ENCODE data around the gene NEK9. TPM values are rescaled to one million over a fixed set of nuclear protein-coding genes. Genes with fewer than 3 reads are reported as not detected.

The NEK9 gene
- total and polyA plus RNA-seq, 2 experiments from 2014 or later: 16.3 to 31.1 TPM

GRCh38 chr14:75070383-75070782 is 56.5 kb downstream of the NEK9 start:
- Histone ChIP-seq H3K9me2 (ENCODE audit: insufficient read depth) (no peaks in the 10 kb centered on the region), H3K27ac (ENCODE audit: low read depth) (0 out of 2 replicates have a peak overlapping the region, but pooled peaks have one; percentile 62), H4K20me1 (replicated peaks; ENCODE audit: insufficient read depth) (no peaks in the 10 kb centered on the region), H3K27me3 (ENCODE audit: insufficient read depth) (no peaks in the 10 kb centered on the region), H3K79me2 (replicated peaks; ENCODE audit: insufficient read depth) (peaks cover 20% of the 10 kb centered on the region), H3K4me1 (ENCODE audit: insufficient read depth) (peaks cover 7% of the 10 kb centered on the region; the same call in 1 of the 2 replicates), H2AFZ (no peak overlapping the region), H3K4me3 (peak overlapping the region; percentile 61), H3K4me2 (peak overlapping the region; percentile 89), H3F3A (replicated peaks; ENCODE audit: low read depth) (peaks cover 12% of the 10 kb centered on the region), H3K36me3 (ENCODE audit: insufficient read depth) (no peaks in the 10 kb centered on the region)
- Mint-ChIP-seq H3K27ac (no peak overlapping the region), H3K9me3 (no peaks in the 10 kb centered on the region), H3K4me3 (no peak overlapping the region), H3K4me1 (peaks cover 7% of the 10 kb centered on the region; the same call in 2 of the 3 replicates), H3K27me3 (ENCODE audit: insufficient read depth, low read depth, poor library complexity) (peaks cover 2% of the 10 kb centered on the region), H3K36me3 (ENCODE audit: low read depth) (no peaks in the 10 kb centered on the region)
- TF ChIP-seq STAT1 (IDR thresholded peaks at IDR 0.05; ENCODE audit: unreplicated experiment): no peak
- no peak for TF ChIP-seq REST (IDR thresholded peaks at IDR 0.05; ENCODE audit: unreplicated experiment)
- TF ChIP-seq ETS1 (IDR thresholded peaks at IDR 0.05): no peak
- TF ChIP-seq JUNB (IDR thresholded peaks at IDR 0.05; ENCODE audit: unreplicated experiment): no peak
- no peak for TF ChIP-seq EZH2 (IDR thresholded peaks at IDR 0.05; ENCODE audit: low read depth, unreplicated experiment)
- no peak for DNase-seq (ENCODE audit: low spot score)
- no peak for ATAC-seq

GRCh38 chr14:75069811-75070145 is 57.1 kb downstream of the NEK9 start:
- H3K36me3 ChIP-seq (ENCODE audit: insufficient read depth): no peaks in the 10 kb centered on the region
- Mint-ChIP-seq H3K9me3 (no peaks in the 10 kb centered on the region), H3K27me3 (ENCODE audit: insufficient read depth, low read depth, poor library complexity) (peaks cover 2% of the 10 kb centered on the region), H3K27ac (peak overlapping the region; percentile 91), H3K4me1 (peaks cover 7% of the 10 kb centered on the region; the same call in 2 of the 3 replicates), H3K4me3 (no peak overlapping the region; the same call in 2 of the 3 replicates), H3K36me3 (ENCODE audit: low read depth) (no peaks in the 10 kb centered on the region)
- no peaks in the 10 kb centered on the region for H3K9me2 ChIP-seq (ENCODE audit: insufficient read depth)
- H3K27me3 ChIP-seq (ENCODE audit: insufficient read depth): no peaks in the 10 kb centered on the region
- peaks cover 20% of the 10 kb centered on the region for H3K79me2 ChIP-seq (replicated peaks; ENCODE audit: insufficient read depth)
- peak overlapping the region; percentile 61 for H3K4me3 ChIP-seq
- H3K4me2 ChIP-seq: peak overlapping the region; percentile 89
- H3F3A ChIP-seq (replicated peaks; ENCODE audit: low read depth): peaks cover 12% of the 10 kb centered on the region
- DNase-seq (ENCODE audit: low spot score) (peak; percentile 82), ATAC-seq (peak; percentile 62)
- peaks cover 7% of the 10 kb centered on the region; the same call in 1 of the 2 replicates for H3K4me1 ChIP-seq (ENCODE audit: insufficient read depth)
- H4K20me1 ChIP-seq (replicated peaks; ENCODE audit: insufficient read depth): no peaks in the 10 kb centered on the region; the same call in 1 of the 2 replicates
- H3K27ac ChIP-seq (ENCODE audit: low read depth): 0 out of 2 replicates have a peak overlapping the region, but pooled peaks have one; percentile 62
- peak overlapping the region; percentile 90 for H2AFZ ChIP-seq
- TF ChIP-seq EZH2phosphoT487 (IDR thresholded peaks at IDR 0.05; ENCODE audit: unreplicated experiment) (no peak), ETS1 (IDR thresholded peaks at IDR 0.05) (no peak), CREB1 (CRISPR knock-in tag; IDR thresholded peaks at IDR 0.05; ENCODE audit: low read depth) (no peak), NANOG (IDR thresholded peaks at IDR 0.05; ENCODE audit: borderline replicate concordance) (no peak), ZNF462 (CRISPR knock-in tag; IDR thresholded peaks at IDR 0.05) (no peak)
